Calu3 (cell line): ENCODE results near the gene DDX51. TPM values are rescaled to one million over a fixed set of nuclear protein-coding genes. Genes with fewer than 3 reads are reported as not detected.

ENCODE experiments used
- Bru-seq: library from RNA; stranded (reverse); fragments of 400-500 nt; gene quantifications from one replicate; lab custom pipeline; 2021; lab: Mats Ljungman, UMichigan
- BruChase-seq, 2 experiments: library from RNA; stranded (reverse); fragments of 400-500 nt; gene quantifications; one replicate each; lab custom pipeline; 2021; lab: Mats Ljungman, UMichigan
- BruUV-seq: library from RNA; stranded (reverse); fragments of 400-500 nt; replicated peaks from 2 replicates; lab custom pipeline; 2021; lab: Mats Ljungman, UMichigan
- CTCF ChIA-PET: fragments of 300-600 bp; sonication (Branson Sonifier 250); formaldehyde crosslinking; loops from one replicate; lab custom pipeline; 2022; ENCODE audit warnings: antibody characterized with exemption; lab: Charles Lee
- DNase-seq: peaks from one replicate; pipeline ENCODE4 v3.0.0; 2022
- H3K27ac Mint-ChIP-seq: one replicate; pipeline ENCODE4 v1.8.0; 2022; ENCODE audit warnings: mixed read lengths; ENCODE audit not compliant: unreplicated experiment
- H3K27me3 Mint-ChIP-seq: one replicate; pipeline ENCODE4 v1.8.0; 2022; ENCODE audit warnings: mixed read lengths; ENCODE audit not compliant: unreplicated experiment
- H3K36me3 Mint-ChIP-seq: one replicate; pipeline ENCODE4 v1.8.0; 2022; ENCODE audit warnings: mild to moderate bottlenecking, moderate library complexity, mixed read lengths; ENCODE audit not compliant: insufficient read depth, unreplicated experiment
- H3K4me1 Mint-ChIP-seq: one replicate; pipeline ENCODE4 v1.8.0; 2022; ENCODE audit warnings: mild to moderate bottlenecking, low read depth, mixed read lengths; ENCODE audit not compliant: unreplicated experiment
- H3K4me3 Mint-ChIP-seq: one replicate; pipeline ENCODE4 v1.8.0; 2022; ENCODE audit warnings: mild to moderate bottlenecking, low read depth, moderate library complexity, mixed read lengths; ENCODE audit not compliant: unreplicated experiment
- H3K9me3 Mint-ChIP-seq: one replicate; pipeline ENCODE4 v1.8.0; 2022; ENCODE audit warnings: low read depth, mixed read lengths; ENCODE audit not compliant: unreplicated experiment
- CTCF ChIP-seq: fragments of 200-600 bp; IDR thresholded peaks from one replicate; pipeline ENCODE4 v1.8.0; 2022; ENCODE audit warnings: antibody characterized with exemption; ENCODE audit not compliant: unreplicated experiment
- intact Hi-C: fragments of 100-400 bp; cut with micrococcal nuclease; formaldehyde crosslinking; loops from one replicate; pipeline ENCODE4 v1.10.0; 2022; ENCODE audit not compliant: unreplicated experiment
- long read RNA-seq: library from polyadenylated mRNA; stranded (forward); transcript quantifications from one replicate; pipeline ENCODE4 v2.0.0, GENCODE V29; 2022
- total RNA-seq: library from RNA; stranded (reverse); gene quantifications from 2 replicates; pipeline ENCODE4 v1.2.3, GENCODE V29; 2022

Gene DDX51
- total RNA-seq, result 46.3 and 48.0 TPM in 2 replicates
- percentile 71 among the genes with signal in this experiment for Bru-seq, nascent RNA
- percentile 90 among the genes with signal in this experiment for BruChase-seq, experiment 1, labeled RNA remaining after a 6-hour chase
- percentile 89 among the genes with signal in this experiment for BruChase-seq, experiment 2, labeled RNA remaining after a 2-hour chase
- long read RNA-seq, full-length matches to known transcripts, result 23 of 37 reads
- long read RNA-seq, partial matches to known transcripts, result 2 of 37 reads
- long read RNA-seq, other reads (novel, unspliced or antisense), result 12 of 37 reads

GRCh38 chr12:132144115-132144809 is at the start of gene DDX51, which contains the start of gene NOC4L:
DDX51 (minus strand) TSS chr12:132144319; CDS start chr12:132144296, 23 bp downstream.
NOC4L (plus strand) TSS chr12:132144457; CDS start chr12:132144489, 32 bp downstream.
- DNase-seq, result peak; percentile 99
- peaks cover 80% of the 10 kb centered on the region for H3K36me3 Mint-ChIP-seq
- no TSS peak for BruUV-seq
- CTCF ChIA-PET, result interaction anchor here (0.5 to 1.0 kb wide), 3 partner anchors 10 to 1664 kb away, joined by 3 to 7 read pairs (median 3); no protein-coding TSS in a partner anchor
- intact Hi-C loops, result no loop called here
- H3K9me3 Mint-ChIP-seq, result no peaks in the 10 kb centered on the region
- H3K4me1 Mint-ChIP-seq, result peaks cover 20% of the 10 kb centered on the region
- H3K27ac Mint-ChIP-seq, result peak within 1 kb of the TSS; percentile 99
- no peaks in the 10 kb centered on the region for H3K27me3 Mint-ChIP-seq
- H3K4me3 Mint-ChIP-seq, result peak within 1 kb of the TSS; percentile 95
- no peak for TF ChIP-seq CTCF

GRCh38 chr12:132191715-132192553 is 47.8 kb upstream of the DDX51 start:
- Mint-ChIP-seq H3K27ac (no peak overlapping the region), H3K9me3 (peaks cover 2% of the 10 kb centered on the region), H3K4me3 (no peak overlapping the region), H3K36me3 (peaks cover 31% of the 10 kb centered on the region), H3K27me3 (peaks cover 58% of the 10 kb centered on the region), H3K4me1 (peaks cover 8% of the 10 kb centered on the region)
- intact Hi-C loops, result no loop called here
- no peak for DNase-seq
- CTCF ChIA-PET, result no interaction called here
- BruUV-seq, result no TSS peak
- TF ChIP-seq CTCF, result no peak

GRCh38 chr12:132190834-132191500 is 46.8 kb upstream of the DDX51 start:
- CTCF ChIA-PET, result interaction anchor here (0.6 kb wide), 1 partner anchor 442 kb away, joined by 7 read pairs; no protein-coding TSS in a partner anchor
- peak overlapping the region; percentile 66 for H3K4me3 Mint-ChIP-seq
- TF ChIP-seq CTCF, result no peak
- intact Hi-C loops, result no loop called here
- H3K9me3 Mint-ChIP-seq, result peaks cover 2% of the 10 kb centered on the region
- peaks cover 8% of the 10 kb centered on the region for H3K4me1 Mint-ChIP-seq
- DNase-seq, result no peak
- peaks cover 31% of the 10 kb centered on the region for H3K36me3 Mint-ChIP-seq
- no peak overlapping the region for H3K27ac Mint-ChIP-seq
- peaks cover 56% of the 10 kb centered on the region for H3K27me3 Mint-ChIP-seq
- no TSS peak for BruUV-seq
